ENCODE data around the gene PRKN.

Gene PRKN

GRCh38 chr6:162078126-162078525 is 649.4 kb downstream of the PRKN start:
- TF ChIP-seq GATA2 (IDR thresholded peaks at IDR 0.05; ENCODE audit: low read depth, low read length) (no peak), GATA3 (IDR thresholded peaks at IDR 0.05; ENCODE audit: low read depth, low read length) (no peak)

DNA sequence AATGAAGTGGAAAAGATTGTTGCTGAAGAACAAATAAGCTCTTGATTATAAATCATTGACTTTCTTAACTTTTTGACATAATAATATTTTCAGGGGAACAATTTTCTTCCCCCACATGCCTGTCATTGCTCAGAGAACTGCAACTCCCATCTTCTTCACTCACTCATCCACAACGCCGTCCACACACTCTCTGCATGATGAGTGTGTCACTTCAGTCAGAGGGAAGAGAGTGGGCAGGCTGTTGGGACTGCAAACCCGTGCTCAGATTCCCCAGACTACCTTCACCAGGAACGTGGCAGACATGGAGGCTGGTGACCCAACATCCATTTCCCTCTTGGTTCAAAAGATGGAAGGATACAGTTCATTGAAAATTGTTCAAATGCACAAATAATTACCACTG is 650.8 kb downstream of the PRKN start:
- TF ChIP-seq GATA3 (IDR thresholded peaks at IDR 0.05; ENCODE audit: low read depth, low read length) (no peak), GATA2 (IDR thresholded peaks at IDR 0.05; ENCODE audit: low read depth, low read length) (no peak)

GRCh38 chr6:162074641-162075275 is 652.8 kb downstream of the PRKN start:
- TF ChIP-seq GATA3 (IDR thresholded peaks at IDR 0.05; ENCODE audit: low read depth, low read length) (no peak), GATA2 (IDR thresholded peaks at IDR 0.05; ENCODE audit: low read depth, low read length) (no peak)

GRCh38 chr6:162070639-162071038 is 656.9 kb downstream of the PRKN start:
- no peak for TF ChIP-seq GATA2 (IDR thresholded peaks at IDR 0.05; ENCODE audit: low read depth, low read length)
- TF ChIP-seq GATA3 (IDR thresholded peaks at IDR 0.05; ENCODE audit: low read depth, low read length): no peak

- no peak for TF ChIP-seq GATA2 (IDR thresholded peaks at IDR 0.05; ENCODE audit: low read depth, low read length)
- TF ChIP-seq GATA3 (IDR thresholded peaks at IDR 0.05; ENCODE audit: low read depth, low read length): no peak
Observed at GRCh38 chr6:162069995-162070394, 657.6 kb downstream of the PRKN start.

GRCh38 chr6:162068340-162068739 is 659.2 kb downstream of the PRKN start:
- TF ChIP-seq GATA2 (IDR thresholded peaks at IDR 0.05; ENCODE audit: low read depth, low read length) (no peak), GATA3 (IDR thresholded peaks at IDR 0.05; ENCODE audit: low read depth, low read length) (no peak)

- TF ChIP-seq GATA3 (IDR thresholded peaks at IDR 0.05; ENCODE audit: low read depth, low read length) (no peak), GATA2 (IDR thresholded peaks at IDR 0.05; ENCODE audit: low read depth, low read length) (no peak)
Observed at GRCh38 chr6:162063666-162064065, 663.9 kb downstream of the PRKN start.

DNA sequence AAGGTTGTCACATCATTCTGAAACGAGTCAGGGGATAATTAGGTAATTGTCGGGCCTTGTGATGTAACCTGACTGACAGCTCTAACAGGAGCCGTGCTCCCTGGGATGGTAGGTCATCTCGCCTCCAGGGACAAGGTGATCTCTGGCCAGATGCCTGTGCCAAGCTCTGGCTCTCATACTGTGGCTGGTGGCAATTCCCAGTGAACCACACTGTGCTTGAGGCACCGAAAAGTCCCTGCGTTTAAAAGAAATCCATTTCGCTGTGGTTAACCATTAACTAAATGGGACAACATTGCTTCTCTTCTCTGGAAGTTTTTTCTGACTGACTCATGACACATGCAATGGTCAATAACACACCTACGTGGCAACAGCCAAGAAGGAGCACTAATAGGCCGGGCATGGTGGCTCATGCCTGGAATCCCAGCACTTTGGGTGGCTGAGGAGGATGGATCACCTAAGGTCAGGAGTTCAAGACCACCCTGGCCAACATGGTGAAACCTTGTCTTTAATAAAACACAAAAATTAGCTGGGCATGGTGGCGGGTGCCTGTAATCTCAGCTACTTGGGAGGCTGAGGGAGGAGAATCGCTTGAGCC is 669.2 kb downstream of the PRKN start:
- TF ChIP-seq GATA2 (IDR thresholded peaks at IDR 0.05; ENCODE audit: low read depth, low read length) (no peak), GATA3 (IDR thresholded peaks at IDR 0.05; ENCODE audit: low read depth, low read length) (no peak)

DNA sequence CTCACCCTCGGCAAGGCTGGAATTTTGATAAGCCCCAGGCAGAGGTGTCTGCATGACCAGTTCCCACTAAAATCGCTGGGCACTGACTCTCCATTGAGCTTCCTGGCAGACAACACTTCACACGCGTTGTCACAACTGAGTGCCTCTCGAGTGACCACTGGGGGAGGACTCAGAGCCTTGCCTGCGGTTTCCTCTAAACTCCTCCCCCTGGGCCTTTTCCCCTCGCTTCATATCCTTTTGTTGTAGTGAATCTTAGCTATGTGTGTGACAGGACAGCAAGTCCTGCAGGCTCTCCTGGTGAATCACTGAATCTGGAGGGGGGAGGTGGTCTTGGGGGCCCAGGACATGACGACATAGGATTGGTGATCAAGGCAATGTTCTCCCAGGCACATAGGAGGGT is 670.8 kb downstream of the PRKN start:
- no peak for TF ChIP-seq GATA3 (IDR thresholded peaks at IDR 0.05; ENCODE audit: low read depth, low read length)
- TF ChIP-seq GATA2 (IDR thresholded peaks at IDR 0.05; ENCODE audit: low read depth, low read length): no peak

DNA sequence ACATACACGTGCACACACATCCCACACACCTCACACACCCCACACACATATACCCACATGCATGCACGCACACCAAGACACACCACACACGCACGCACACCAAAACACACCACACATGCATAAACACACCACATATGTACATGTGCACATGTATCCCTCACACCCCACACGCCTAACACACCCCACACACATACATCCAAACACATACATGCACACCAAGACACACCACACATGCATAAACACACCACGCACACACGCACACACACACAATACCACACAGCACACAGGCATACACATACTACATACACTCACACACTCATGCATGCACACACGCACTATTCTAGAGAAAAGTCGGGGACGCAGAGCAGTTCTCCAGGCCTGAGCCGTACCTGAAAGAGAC is 671.5 kb downstream of the PRKN start:
- TF ChIP-seq GATA3 (IDR thresholded peaks at IDR 0.05; ENCODE audit: low read depth, low read length): no peak
- TF ChIP-seq GATA2 (IDR thresholded peaks at IDR 0.05; ENCODE audit: low read depth, low read length): no peak

GRCh38 chr6:162055365-162055764 is 672.2 kb downstream of the PRKN start:
- TF ChIP-seq GATA2 (IDR thresholded peaks at IDR 0.05; ENCODE audit: low read depth, low read length): no peak
- no peak for TF ChIP-seq GATA3 (IDR thresholded peaks at IDR 0.05; ENCODE audit: low read depth, low read length)

- TF ChIP-seq GATA2 (IDR thresholded peaks at IDR 0.05; ENCODE audit: low read depth, low read length): no peak
- no peak for TF ChIP-seq GATA3 (IDR thresholded peaks at IDR 0.05; ENCODE audit: low read depth, low read length)
Observed at GRCh38 chr6:162053084-162053483, 674.5 kb downstream of the PRKN start.

GRCh38 chr6:162050579-162050978 is 677.0 kb downstream of the PRKN start:
- no peak for TF ChIP-seq GATA2 (IDR thresholded peaks at IDR 0.05; ENCODE audit: low read depth, low read length)
- TF ChIP-seq GATA3 (IDR thresholded peaks at IDR 0.05; ENCODE audit: low read depth, low read length): no peak

DNA sequence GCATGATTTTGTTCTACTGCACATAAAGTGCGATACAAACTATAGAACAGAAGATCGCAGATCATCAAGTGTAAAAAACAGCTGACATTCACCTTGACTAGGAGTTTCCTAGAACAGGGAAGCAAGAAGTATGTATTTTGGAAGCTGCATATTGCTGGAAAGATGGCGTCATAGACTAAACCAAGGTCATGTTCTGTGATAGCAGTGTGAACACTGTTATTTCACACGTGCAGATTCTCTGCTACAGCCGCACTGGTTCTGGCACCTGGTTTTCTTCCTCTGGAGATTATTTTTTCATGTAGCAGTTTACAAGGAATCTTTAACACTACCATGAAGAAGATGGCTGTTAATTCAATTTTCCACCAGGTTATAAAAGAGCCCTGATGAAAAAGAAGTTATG is 681.2 kb downstream of the PRKN start:
- no peak for TF ChIP-seq GATA3 (IDR thresholded peaks at IDR 0.05; ENCODE audit: low read depth, low read length)
- no peak for TF ChIP-seq GATA2 (IDR thresholded peaks at IDR 0.05; ENCODE audit: low read depth, low read length)

- TF ChIP-seq GATA2 (IDR thresholded peaks at IDR 0.05; ENCODE audit: low read depth, low read length) (no peak), GATA3 (IDR thresholded peaks at IDR 0.05; ENCODE audit: low read depth, low read length) (no peak)
Observed at GRCh38 chr6:162032620-162033019, 694.9 kb downstream of the PRKN start.
